ENCODE data around the gene KHSRP.

Gene KHSRP

DNA sequence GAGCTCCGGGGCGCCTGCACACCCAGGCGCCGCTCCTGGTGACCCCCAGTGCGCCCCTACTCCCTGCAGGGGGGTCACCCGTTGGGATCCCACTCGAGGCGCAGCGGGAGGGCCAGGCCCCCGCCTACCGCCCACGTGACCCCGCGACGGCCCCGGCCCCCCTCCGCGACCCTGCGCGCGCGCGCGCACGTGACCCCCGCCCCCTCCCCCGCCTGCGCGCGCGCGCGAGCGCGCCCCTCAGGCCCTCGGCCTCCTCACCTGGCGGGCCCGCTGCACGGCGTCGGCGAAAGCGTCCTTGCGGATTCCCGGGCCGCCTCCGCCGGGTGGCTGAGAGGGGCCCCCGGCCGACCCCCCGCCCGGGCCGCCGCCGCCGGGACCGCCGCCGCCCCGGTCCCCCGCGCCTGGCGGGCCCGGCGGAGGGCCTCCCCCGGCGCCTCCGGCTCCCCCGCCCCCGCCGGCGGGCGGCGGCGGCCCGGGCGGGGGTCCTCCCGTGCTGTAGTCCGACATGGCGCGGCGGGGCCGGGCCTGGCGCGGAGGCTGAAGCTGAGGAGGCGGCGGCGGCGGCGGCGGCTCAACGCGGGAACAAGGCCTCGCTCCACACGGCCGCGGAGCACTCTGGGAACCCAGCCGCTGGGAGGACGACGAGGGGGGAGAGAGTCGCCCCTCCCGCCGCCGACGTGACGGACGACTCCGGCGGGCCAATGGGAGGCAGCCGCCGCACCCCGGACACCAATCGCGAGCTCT, at the start of gene KHSRP:
Gene KHSRP (minus strand): TSS at position 617 of the 744 bp plus-strand sequence. CDS start 110 bp downstream, at position 507.
- DNase-seq (ENCODE audit: low read depth in 3 of 3), result no peak

DNA sequence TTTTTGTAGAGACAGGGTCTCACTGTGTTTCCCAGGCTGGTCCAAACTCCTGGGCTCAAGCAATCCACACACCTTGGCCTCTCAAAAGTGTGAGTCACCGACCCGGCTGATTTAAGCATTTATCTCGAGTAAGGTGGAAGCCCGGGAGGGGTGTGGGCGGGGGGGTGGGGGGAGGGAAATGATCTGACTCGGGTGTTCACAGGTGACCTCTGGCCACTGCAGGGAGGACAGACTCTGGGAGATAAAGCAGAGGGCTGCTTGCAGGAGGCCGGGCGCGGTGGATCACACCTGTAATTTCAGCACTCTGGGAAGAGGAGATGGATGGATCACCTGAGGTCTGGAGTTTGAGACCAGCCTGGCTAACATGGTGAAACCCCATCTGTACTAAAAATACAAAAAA, 49.0 kb upstream of the KHSRP start:
- DNase-seq (ENCODE audit: low read depth in 3 of 3), result no peak

DNA sequence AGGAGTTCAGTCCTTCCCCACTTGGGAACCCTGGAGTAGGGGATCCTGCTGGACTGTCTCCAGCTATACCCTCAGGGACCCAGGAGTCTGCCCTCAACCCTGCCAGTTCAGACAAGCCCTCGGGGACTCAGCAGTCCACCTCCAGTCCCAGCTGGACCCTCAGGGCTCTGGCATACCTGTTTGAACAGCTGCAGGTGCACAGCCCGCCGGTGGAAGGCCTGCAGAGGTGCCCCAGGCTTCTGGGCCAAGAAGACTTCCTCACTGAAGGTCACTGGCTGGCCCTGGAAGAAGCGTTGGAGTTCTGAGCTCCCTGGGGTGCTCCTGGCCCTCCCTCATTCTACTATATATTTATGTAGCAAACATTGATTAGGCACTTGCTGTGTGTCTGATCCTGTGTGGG, 48.1 kb upstream of the KHSRP start:
- DNase-seq (ENCODE audit: low read depth in 3 of 3), result no peak

DNA sequence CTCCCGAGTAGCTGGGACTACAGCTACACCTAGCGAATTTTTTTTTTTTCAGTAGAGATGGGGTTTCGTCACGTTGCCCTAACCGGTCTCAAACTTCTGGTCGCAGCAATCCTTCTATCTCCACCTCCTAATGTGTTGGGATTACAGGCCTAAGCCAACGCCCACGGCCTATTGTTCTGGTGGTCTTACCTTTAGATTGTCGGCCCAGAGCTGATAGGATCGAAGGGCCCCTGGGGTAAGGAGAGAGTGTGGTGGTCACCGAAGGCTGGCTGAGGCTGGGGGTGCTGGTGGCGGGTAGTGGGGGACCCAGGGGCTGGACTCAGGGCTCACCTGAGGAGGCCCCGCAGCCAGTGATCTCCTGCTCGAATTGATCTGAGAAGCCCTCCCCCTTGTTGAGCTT, 46.5 kb upstream of the KHSRP start:
- no peak for DNase-seq (ENCODE audit: low read depth in 3 of 3)

DNA sequence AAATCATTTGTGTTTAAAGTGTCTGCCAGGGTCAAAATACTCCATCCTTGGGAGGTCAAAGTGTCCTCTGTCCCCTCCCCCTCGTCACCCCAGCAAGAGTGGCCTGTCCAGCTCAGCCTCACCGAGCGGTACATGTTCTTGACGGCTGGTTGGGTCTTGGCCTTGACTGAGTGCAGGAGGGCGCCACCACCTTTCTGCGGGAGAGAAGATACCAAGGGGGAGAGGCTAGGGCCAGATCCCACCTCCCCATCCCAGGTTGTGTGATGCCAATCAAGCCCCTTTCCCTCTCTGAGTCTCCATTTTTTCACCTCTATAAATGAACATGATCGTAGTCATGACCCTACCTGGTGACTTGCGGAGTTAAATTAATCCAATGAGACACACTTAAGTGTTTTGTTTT, 45.6 kb upstream of the KHSRP start:
- no peak for DNase-seq (ENCODE audit: low read depth in 3 of 3)

- no peak for DNase-seq (ENCODE audit: low read depth in 3 of 3)
These were observed 42.8 kb upstream of the KHSRP start for GRCh38 chr19:6467384-6467783.

GRCh38 chr19:6466526-6467248, 42.1 kb upstream of the KHSRP start:
- no peak for DNase-seq (ENCODE audit: low read depth in 3 of 3)

- no peak for DNase-seq (ENCODE audit: low read depth in 3 of 3)
These were observed 41.1 kb upstream of the KHSRP start for GRCh38 chr19:6465663-6466062.

GRCh38 chr19:6465006-6465405, 40.4 kb upstream of the KHSRP start:
- DNase-seq (ENCODE audit: low read depth in 3 of 3), result no peak

GRCh38 chr19:6464070-6464873, 39.7 kb upstream of the KHSRP start, which contains the start of gene CRB3:
TSS of gene CRB3 (plus strand) at chr19:6464271. CDS start at chr19:6464702, 431 bp downstream.
- DNase-seq (ENCODE audit: low read depth in 3 of 3), result peak in 2 of 3 experiments; percentile 28 to 44

- peak; percentile 86 to 94 (median 93) for DNase-seq (ENCODE audit: low read depth in 3 of 3)
These were observed 35.7 kb upstream of the KHSRP start for GRCh38 chr19:6460099-6460884.

DNA sequence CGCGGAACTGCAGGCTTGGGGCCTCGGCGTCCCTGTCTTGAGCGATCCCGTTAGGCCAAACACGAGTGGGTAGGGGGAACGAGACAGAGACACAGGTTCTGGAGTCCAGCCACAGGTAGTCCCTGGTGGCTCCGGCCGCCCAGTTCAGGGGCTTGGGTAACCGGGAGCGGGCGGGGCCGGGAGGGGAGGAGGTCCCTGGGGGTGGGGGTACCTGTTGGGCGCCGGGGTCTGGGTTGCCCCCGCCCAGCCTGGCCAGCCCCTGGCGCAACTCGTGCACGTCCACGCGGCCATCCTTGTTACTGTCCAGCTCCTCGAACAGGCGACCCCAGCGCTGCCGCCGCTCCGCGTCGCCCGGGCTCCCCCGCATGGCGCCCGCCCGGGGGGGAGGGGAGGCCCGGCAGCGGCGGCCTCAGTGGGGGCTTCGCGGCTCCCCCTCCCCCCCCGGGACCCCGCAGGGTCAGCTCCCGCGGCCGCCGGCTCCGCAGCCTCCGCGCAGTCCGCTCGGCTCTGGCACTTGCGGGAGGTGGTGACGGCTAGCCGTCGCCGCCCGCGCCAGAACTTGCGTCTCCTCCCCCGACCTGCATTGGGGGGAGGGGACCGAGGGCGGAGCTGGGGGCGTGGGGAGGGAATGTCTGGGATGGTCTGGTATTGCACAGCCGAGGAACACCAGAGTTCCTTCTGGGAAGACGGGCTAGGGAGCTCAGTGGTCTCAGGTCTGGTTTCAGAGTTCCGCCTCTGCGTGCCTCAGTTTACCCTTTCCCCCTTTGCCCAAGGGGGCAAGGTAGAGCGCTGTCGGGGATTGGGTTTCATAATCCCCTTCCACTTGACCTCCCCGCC, 34.9 kb upstream of the KHSRP start, which contains the start of gene SLC25A23:
Gene SLC25A23 (minus strand): TSS at position 531 of the 837 bp plus-strand sequence. CDS start 164 bp downstream, at position 367.
- peak; percentile 23 to 50 (median 36) for DNase-seq (ENCODE audit: low read depth in 3 of 3)

DNA sequence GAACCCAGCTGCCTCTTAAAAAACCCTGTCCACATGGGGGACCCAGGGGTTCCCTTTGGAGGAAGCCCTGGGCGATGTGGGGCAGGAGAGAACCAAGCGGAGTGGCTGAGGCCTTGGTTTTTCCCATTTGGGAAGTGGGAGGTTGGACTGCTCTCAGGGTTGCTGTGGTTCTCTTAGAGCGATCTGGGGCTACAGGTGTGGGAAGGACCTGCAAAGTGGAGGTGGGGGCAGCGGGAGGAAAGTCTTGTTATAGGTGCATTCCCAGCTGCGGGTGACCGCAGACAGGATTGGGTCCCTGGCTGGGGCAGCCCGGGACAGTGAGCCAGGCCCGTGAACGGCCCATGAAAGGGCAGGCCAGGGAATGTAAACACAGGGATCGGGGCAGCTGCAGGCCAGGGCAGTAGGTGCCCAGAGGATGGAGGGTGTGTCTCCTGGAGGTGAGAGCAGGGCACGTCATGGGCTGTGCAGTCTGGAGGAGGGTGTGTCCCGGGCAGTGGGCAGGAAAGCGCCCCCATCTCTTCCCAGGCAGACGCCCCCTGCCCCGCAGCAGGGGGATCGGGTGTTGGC, 34.2 kb upstream of the KHSRP start:
- no peak for DNase-seq (ENCODE audit: low read depth in 3 of 3)

GRCh38 chr19:6457958-6458694, 33.5 kb upstream of the KHSRP start:
- no peak for DNase-seq (ENCODE audit: low read depth in 3 of 3)

- no peak for DNase-seq (ENCODE audit: low read depth in 3 of 3)
These were observed 31.3 kb upstream of the KHSRP start for GRCh38 chr19:6455924-6456323.

DNA sequence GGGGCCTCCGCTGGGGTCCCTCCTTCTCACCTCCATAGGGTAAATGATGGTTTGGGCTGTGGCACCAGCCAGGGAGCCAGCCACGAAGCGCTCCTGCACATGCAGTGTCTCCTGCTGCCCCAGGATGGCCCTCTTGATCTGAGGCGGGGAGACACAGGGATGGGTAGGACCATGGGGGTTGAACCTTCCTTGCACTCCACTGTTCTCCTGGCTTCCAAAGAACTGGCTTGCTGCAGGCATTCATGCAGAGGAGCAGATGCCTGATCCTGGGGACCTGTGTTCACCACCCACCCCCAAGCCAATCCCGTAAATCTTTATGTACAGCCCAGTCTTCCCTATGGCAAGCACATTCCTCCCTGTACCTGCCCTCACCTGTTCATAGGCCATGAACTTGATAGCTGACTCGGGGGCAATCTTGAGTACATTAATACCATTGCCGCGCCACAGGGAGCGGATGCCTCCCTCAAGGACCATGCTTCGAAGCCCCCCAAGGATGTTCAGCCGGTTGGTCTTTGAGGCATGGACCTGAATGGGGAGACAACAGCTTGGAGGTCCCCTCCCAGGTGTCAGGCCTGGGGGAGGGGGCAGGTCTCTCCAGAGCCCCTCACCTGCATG, 29.4 kb upstream of the KHSRP start:
- DNase-seq (ENCODE audit: low read depth in 3 of 3), result no peak

DNA sequence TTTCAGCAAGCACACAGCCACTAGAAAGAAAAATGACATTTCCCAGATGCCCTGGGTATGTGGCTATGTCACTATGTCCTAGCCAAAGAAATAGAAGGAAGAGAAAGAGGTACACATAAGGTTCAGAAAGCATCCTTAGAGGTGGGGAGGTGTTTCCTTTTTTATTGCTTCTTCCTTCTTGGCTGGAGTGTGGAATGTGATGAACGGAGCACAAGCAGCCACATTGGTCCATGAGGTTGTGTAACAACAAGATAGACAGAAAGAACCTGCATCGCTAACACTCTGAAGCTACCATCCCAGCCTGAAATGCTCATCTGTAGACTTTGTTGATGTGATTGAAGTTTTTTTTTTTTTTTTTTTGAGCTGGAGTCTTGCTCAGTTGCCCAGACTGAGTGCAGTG, 28.3 kb upstream of the KHSRP start:
- DNase-seq (ENCODE audit: low read depth in 3 of 3), result no peak

DNA sequence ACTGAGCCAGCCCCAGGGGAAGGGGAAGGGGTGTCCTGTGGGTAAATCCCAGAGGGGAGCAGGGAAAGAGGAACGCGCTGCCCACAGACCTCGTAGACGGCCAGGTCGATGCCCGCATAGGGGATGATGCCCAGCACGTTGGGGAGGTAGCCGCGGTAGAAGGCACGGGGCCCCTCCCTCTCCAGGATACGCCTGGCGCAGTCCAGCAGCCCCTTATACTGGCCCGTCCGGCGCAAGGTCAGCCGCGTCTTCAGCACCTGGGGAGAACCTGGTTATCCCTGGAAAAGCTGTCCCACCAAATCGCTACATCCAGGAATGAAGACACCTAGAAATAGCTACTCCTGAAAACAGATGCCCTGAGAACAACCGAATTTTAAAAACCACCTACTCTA, 27.6 kb upstream of the KHSRP start:
- DNase-seq (ENCODE audit: low read depth in 3 of 3), result no peak

Data from stimulated activated CD4-positive, alpha-beta T cell treated with anti-CD3 and anti-CD28 coated beads, TNF-alpha, amount 100 ng/mL, for 4 hours (primary cell).